ENCODE data around the gene TTLL10.

TTLL10 gene

DNA sequence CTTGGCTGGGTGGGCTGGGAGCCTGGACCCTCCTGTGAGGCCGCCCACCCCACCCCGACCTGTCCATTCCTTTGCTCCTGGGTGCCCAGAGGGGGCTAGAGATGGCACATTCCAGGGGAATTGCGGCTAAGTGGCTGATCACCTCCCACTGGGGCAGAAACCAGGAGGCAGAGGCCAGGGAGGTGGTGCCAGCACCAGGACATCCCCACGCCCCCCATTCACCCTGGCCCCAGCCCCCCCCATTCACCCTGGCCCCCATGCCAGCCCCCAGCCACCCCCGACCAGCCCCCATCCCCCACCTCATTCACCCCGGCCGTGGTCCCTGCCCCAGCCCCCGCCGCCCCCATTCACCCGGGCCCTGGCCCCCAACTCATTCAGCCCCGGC lies 66.7 kb downstream of the TTLL10 start:
- DNase-seq (ENCODE audit: low read depth) = no peak
- TF ChIP-seq, protein P1, sequence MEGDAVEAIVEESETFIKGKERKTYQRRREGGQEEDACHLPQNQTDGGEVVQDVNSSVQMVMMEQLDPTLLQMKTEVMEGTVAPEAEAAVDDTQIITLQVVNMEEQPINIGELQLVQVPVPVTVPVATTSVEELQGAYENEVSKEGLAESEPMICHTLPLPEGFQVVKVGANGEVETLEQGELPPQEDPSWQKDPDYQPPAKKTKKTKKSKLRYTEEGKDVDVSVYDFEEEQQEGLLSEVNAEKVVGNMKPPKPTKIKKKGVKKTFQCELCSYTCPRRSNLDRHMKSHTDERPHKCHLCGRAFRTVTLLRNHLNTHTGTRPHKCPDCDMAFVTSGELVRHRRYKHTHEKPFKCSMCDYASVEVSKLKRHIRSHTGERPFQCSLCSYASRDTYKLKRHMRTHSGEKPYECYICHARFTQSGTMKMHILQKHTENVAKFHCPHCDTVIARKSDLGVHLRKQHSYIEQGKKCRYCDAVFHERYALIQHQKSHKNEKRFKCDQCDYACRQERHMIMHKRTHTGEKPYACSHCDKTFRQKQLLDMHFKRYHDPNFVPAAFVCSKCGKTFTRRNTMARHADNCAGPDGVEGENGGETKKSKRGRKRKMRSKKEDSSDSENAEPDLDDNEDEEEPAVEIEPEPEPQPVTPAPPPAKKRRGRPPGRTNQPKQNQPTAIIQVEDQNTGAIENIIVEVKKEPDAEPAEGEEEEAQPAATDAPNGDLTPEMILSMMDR (IDR thresholded peaks at IDR 0.05; ENCODE audit: control insufficient read depth, insufficient read depth, low read depth, low read length, missing control alignments) = no peak

DNA sequence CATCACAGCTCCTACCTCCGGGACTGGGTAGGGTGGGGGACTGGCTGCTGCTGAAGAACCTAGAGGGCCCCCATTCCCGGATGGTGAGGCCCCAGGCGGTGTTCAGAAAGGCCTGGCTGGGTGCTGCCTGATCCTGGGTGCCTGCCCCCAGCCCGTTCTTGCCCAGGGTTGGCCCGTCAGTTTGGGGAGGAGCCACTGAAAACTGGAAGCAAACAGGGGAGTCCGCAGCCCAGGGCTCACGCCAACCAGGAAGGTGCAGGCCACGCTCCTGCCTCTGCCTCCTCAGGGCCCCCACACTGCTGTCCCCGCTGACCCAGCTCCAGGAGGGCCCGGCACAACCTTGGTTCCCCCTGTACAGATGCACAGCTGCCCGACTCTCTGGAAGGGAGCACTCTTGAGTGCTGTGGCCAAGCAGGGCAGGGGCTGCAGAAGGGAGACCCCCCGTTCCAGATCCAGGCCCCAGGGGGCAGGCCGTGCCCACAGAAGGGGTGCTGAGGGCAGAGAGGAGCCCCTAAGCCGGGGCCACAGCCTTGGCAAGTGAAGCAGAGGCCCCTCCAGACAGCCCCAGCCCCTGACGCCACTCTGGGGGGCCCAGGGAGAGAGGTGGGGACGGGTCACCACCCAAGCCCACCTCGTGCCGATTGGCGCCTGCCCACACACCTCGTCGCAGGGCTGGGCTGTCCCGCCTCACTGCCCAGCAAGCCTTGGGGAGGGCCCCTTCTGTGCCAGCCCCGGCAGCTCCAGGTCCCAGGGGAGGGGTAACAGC lies 67.3 kb downstream of the TTLL10 start:
- TF ChIP-seq, protein P1 (IDR thresholded peaks at IDR 0.05; ENCODE audit: control insufficient read depth, insufficient read depth, low read depth, low read length, missing control alignments) = no peak
- DNase-seq (ENCODE audit: low read depth) = no peak
- H3K4me3 ChIP-seq (ENCODE audit: control insufficient read depth, low read depth, low read length) = no peak overlapping the region

More for the DNA sequence above, 66.7 kb downstream of the TTLL10 start:
- H3K4me3 ChIP-seq (ENCODE audit: control insufficient read depth, low read depth, low read length) = no peak overlapping the region

DNA sequence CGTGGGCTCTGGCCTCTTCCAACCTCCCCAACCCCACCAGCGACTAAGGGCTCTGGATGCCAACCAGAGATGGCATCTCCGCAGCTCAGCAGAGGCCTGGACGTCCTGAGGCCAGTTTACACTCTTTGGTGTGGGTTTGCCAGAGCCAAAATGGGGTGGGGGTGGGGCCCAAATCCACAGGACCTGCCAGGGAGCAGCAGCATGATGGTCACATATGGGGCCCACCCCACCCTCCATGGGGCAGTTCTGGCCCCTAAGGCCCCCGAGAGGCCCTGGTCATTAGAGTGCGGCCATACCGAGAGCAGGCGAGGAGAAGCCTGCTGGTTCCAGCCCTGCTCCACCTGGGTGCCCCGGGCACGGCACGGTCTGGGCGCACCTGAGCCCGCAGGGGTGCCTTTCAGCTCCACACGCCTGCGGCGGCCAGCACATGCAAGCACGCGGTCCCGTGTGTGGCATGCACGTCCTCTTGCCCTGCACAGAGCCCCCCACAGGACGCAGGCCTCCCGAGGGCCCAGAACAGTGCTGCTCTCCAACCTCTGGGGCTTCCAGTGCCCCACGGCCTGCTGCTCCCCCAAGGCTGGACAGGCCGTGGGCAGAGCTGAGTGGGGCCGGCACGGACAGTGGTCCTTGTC lies 68.0 kb downstream of the TTLL10 start:
- no peak overlapping the region for H3K4me3 ChIP-seq (ENCODE audit: control insufficient read depth, low read depth, low read length)
- TF ChIP-seq, protein P1 (IDR thresholded peaks at IDR 0.05; ENCODE audit: control insufficient read depth, insufficient read depth, low read depth, low read length, missing control alignments) = no peak
- no peak for DNase-seq (ENCODE audit: low read depth)

DNA sequence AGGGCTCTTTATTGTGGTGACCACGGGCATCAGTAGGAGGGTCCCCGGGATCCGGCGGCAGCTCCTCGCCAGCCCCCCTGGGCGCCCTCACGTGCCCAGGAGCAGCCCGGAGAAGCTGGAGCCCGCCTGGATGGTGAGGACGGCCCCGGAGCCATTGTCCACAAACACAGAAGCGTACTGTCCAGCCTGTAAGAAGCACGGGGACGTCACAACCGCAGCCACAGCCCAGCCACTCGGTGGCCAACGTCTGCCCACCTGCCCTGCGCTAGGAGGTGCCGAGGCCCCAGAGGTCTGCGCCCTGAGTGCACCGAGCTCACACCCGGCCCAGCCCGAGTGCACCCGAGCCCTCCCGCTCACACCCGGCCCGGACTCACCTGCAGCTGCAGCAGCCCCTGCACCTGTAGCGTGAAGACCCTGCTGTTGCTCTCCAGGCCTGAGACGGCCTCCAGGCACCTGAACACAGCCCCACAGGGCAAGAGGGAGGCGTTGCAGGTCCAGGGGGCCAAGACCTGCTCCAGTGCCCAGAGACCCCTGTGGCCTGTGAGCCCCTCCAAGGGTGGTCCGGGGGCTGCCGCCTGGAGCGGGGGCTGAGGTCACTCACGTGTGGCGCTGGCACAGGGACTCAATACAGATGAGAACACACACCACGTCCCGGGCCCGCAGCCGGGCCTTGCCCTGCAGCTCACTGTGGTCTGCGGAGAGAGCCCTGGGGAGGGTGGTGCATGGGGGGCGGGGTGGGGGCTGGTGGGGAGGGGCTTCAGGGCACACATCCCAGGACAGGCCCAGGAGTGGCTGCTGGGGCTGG lies 69.0 kb downstream of the TTLL10 start:
- TF ChIP-seq, protein P1 (IDR thresholded peaks at IDR 0.05; ENCODE audit: control insufficient read depth, insufficient read depth, low read depth, low read length, missing control alignments) = no peak
- no peak for DNase-seq (ENCODE audit: low read depth)
- H3K4me3 ChIP-seq (ENCODE audit: control insufficient read depth, low read depth, low read length) = no peak overlapping the region

DNA sequence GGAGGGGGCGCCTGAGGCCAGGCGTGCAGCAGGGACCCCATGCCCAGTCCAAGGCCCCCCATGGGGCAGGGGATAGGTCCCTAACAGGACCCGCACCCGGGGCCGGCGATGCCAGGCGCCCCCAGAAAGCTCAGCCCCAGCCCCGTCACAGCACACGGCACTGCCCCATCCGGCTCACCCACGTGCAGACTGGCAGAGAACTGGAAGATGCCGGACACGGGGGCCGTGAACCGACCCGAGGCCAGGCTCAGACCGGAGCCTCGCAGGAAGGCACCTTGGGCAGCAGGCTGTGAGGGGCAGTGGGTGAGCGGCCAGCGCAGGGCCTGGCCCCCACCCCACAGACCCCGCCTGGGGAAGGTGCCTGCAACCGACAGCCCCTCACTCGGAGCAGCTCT lies 69.6 kb downstream of the TTLL10 start:
- TF ChIP-seq, protein P1 (IDR thresholded peaks at IDR 0.05; ENCODE audit: control insufficient read depth, insufficient read depth, low read depth, low read length, missing control alignments) = no peak
- no peak overlapping the region for H3K4me3 ChIP-seq (ENCODE audit: control insufficient read depth, low read depth, low read length)
- no peak for DNase-seq (ENCODE audit: low read depth)

DNA sequence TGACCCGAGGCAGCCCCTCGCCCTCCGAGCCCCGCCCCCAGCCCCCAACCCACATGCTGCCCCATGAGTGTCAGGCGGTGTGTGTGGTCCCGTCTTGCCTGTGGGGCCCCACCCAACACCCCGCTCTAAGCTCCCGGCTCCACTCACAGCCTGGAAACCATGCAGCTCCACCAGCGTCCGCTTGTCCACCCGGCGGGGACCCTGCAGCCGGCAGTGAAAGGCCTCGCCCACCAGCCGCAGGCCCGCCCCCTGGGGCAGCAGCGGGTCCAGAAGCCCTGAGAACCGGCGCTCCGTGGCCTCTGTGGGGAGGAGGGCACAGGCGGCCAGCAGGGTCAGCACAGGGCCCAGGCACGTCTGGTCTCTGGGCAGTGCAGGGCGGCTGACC lies 70.1 kb downstream of the TTLL10 start:
- TF ChIP-seq, protein P1 (IDR thresholded peaks at IDR 0.05; ENCODE audit: control insufficient read depth, insufficient read depth, low read depth, low read length, missing control alignments) = no peak
- DNase-seq (ENCODE audit: low read depth) = no peak
- H3K4me3 ChIP-seq (ENCODE audit: control insufficient read depth, low read depth, low read length) = no peak overlapping the region

All from AG09309 (cell line).